Hematopoietic multipotent progenitor cell treated with erythropoietin and hydrocortisone succinate and interleukin-3 and kit ligand, for 17 days (in vitro differentiated cells): ENCODE results near the gene GLTPD2.
A peak's percentile ranks its signal among the peaks of the same experiment; 100 is the strongest.

ENCODE experiments used
- DNase-seq: peaks from one replicate; pipeline ENCODE4 v3.0.0-alpha.2; 2015; ENCODE audit warnings: low spot score

GLTPD2 gene

GRCh38 chr17:4771519-4772234, 17.1 kb upstream of the GLTPD2 start, which contains the start of gene TM4SF5:
Gene TM4SF5 (plus strand): TSS chr17:4771886. CDS start chr17:4771923, 37 bp downstream.
- no peak for DNase-seq

DNA sequence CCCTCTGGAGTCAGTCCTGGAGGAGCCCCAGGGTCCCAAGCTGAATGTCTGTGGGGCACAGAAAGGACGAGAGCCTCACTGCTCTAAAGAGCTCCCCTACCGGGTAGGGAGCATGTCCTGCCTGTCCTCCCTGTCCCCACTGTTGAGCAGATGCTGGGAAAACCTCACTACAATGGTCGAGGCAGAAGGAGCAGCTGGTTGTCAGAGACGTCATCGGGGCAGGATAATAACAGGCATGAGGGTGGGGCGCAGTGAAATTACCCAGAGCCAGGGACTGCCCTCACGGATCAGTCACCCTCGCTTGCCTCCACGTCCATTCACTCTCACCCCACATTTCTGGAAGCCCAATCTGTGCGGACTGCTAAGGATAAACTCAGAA, 16.5 kb upstream of the GLTPD2 start:
- DNase-seq, result no peak

GRCh38 chr17:4777969-4778760, 10.6 kb upstream of the GLTPD2 start:
- DNase-seq, result no peak

DNA sequence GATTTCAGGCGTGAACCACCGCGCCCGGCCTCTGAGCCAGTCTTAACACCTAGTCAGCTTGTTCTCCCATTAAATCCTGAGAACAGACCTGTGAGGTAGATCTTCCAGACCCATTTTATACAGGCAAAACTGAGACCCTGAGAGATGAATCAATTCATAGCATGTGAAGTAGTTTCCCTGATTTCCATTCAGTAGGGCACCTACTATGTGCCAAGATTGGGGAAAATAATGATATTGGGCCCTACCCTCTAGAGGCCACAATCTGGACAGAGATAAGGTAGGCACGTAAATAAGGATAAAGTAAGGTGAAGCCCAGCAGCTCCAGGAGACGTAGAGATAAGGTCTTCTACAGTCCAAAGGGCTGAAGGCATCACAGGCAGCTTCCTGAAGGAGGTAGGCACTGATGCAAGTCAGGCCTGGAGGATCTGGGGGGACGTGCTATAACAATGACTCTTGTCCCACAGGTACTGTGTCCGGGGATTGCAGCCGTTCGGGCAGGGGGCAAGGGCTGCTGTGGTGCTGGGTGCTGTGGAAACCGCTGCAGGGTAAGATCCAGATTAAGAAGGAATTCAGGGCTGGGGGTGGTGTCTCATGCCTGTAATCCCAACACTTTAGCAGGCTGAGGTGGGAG, 8.3 kb upstream of the GLTPD2 start:
- DNase-seq, result no peak

DNA sequence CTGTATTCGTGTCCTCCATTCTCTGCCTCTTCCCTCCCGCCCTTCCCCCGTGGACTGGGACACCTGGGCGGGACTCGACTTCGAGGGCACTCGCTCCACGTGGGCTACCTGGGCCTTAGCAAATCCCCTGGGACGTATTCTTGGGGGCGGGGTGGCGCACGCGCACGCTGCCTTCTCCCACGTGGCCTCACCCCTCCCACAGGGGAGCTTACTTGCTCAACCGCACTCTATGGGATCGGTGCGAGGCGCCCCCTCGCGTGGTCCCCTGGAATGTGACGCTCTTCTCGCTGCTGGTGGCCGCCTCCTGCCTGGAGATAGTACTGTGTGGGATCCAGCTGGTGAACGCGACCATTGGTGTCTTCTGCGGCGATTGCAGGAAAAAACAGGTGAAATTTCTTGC, 6.1 kb upstream of the GLTPD2 start:
- peak; percentile 44 for DNase-seq

- no peak for DNase-seq
These were observed 3.3 kb upstream of the GLTPD2 start for GRCh38 chr17:4785311-4786105.

GRCh38 chr17:4786106-4786511, 2.7 kb upstream of the GLTPD2 start, which contains the start of gene VMO1:
Gene VMO1 (minus strand): TSS chr17:4786364. CDS start chr17:4786352, 12 bp downstream.
- DNase-seq, result no peak

- no peak for DNase-seq
These were observed 2.2 kb upstream of the GLTPD2 start for GRCh38 chr17:4786516-4786915.

DNA sequence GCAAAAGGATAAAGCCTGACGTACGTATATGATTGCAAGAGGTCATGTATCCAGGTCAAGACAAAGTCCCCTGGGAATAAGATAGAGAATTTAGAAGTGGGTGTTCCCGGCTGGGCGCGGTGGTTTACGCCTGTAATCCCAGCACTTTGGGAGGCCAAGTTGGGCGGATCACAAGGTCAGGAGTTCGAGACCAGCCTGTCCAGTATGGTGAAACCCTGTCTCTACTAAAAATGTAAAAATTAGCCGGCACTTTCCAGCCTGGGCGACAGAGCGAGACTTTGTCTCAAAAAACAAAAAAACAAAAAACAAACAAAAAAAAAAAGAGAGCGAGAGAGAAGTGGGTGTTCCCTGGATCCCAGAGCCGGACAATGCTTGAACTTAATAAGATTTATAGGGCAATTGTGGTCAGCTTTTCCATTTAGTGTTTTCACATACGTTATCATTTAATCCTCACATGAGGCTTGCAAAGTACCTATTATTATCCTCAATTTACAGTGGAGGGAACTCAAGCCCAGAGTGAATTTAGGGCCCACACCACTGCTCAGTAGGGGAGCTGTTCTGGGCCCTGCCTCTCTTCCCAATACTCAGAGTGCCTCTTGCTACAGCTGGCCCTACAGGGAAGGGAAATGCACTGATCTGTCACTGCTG, 481 bp upstream of the GLTPD2 start:
- DNase-seq, result no peak

DNA sequence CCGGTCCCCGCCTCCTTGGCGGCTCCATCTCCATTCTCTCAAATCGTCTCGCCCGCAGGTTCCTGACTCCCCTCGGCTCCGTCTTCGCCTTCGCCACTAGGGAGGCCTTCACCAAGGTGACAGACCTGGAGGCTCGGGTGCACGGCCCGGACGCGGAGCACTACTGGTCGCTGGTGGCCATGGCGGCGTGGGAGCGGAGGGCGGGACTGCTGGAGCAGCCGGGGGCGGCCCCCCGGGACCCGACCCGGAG, 862 bp downstream of the GLTPD2 start:
- DNase-seq, result no peak

- peak; percentile 81 for DNase-seq
These were observed 1.4 kb downstream of the GLTPD2 start for GRCh38 chr17:4789951-4790704.

GRCh38 chr17:4790705-4791088, 1.9 kb downstream of the GLTPD2 start:
- DNase-seq, result no peak

DNA sequence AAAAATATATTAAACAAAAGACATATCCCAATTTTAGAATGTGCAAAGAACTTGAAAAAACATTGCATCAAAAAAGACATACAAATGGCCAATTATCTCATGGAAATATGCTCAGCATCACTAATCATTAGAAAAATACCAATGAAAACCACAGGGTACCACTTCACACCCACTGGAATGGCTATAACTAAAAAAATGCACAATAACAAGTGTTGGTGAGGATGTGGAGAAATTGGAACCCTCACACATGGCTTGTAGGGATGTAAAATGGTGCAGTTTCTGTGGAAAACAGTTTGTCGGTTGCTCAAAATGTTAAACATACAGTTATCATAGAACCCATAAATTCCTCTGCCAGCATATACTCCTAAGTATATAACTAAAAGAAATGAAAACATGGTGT, 6.4 kb downstream of the GLTPD2 start:
- no peak for DNase-seq

- DNase-seq, result peak; percentile 42
These were observed 7.8 kb downstream of the GLTPD2 start for GRCh38 chr17:4796552-4796920.

DNA sequence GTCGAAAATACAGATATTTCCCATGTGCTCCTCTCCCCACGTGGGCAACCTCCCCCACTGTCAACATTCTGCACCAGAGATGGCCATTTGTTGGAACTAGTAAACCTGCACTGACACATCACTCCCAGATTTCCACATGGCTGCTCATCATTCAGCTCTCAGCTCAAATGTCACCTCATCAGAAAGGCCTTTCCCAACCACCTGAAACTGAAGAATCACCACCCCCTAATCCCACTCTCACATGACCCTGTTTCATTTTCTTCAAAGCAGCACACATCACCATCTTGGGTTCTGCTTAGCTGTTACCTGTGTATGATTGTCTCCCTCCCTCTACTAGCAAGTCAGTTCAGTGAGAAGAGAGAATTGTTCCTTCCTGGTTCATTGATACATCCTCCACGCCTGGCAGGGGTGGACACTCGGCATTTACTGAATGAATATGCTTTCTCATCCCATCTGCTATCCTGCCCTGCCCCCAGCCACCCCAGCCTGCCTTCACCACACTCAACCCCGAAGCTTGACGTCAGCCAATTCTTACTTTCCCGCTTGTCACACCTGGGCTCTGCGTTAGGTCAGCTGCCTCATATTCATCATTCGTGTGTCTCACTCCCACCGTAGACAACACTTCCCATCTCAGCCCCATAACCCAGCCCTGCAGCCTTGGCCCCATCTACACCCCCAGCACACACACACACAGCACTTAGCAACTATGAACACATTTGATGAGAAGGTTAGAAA, 11.9 kb downstream of the GLTPD2 start:
- no peak for DNase-seq

- no peak for DNase-seq
These were observed 13.5 kb downstream of the GLTPD2 start, which contains the start of gene C17orf114 for GRCh38 chr17:4802228-4802627. Gene C17orf114 (minus strand): TSS chr17:4802328.

DNA sequence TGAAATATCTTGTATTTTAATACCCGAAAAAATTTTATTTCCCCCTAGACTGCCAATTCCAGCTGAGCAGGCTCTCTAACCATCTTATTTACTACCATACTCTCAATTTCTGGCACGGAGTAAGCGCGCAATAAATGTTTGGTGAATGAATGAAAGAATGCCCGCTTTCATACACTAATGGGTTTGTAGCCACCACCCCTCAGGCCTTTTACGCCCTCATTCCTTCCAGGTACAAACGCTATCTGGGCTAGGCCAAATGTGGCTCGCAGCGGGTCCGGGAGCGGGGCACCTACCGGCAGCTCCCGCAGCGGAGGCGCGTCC, 17.7 kb downstream of the GLTPD2 start:
- DNase-seq, result no peak

GRCh38 chr17:4806777-4807604, 18.2 kb downstream of the GLTPD2 start, which contains the start of gene PLD2:
Gene PLD2 (plus strand): TSS chr17:4807152. CDS start chr17:4807773, 621 bp downstream.
- DNase-seq, result peak; percentile 62

DNA sequence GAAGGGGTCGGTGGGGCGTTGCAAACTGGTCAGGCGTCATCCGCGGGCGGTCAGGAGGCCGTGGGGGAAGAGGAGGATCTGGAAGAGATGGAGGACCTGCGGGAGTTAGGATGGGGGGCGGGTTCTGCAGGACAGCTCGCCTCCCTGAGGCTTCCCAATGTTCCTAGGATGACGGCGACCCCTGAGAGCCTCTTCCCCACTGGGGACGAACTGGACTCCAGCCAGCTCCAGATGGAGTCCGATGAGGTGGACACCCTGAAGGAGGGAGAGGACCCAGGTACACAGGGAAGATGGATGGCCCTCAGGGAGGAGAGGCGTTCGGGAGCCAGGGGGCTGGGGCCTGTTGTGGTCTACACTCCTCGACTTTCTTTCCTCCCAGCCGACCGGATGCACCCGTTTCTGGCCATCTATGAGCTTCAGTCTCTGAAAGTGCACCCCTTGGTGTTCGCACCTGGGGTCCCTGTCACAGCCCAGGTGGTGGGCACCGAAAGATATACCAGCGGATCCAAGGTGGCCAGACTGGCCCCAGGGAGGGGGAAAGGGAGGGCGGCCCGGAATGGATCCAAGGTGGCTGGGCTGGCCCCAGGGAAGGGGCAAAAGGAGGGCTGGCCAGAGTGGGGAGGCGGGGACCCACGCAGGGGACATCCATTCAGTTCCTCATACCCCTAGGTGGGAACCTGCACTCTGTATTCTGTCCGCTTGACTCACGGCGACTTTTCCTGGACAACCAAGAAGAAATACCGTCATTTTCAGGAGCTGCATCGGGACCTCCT, 19.0 kb downstream of the GLTPD2 start:
- no peak for DNase-seq
